GM21526 (cell line): ENCODE measurements around the gene VTN.

Experiments
- ATAC-seq: cut with Tn5 transposase; IDR thresholded peaks from one replicate; pipeline ENCODE4 v1.9.1; 2021; ENCODE audit warnings: moderate library complexity; ENCODE audit not compliant: unreplicated experiment, low FRiP score

Gene VTN

DNA sequence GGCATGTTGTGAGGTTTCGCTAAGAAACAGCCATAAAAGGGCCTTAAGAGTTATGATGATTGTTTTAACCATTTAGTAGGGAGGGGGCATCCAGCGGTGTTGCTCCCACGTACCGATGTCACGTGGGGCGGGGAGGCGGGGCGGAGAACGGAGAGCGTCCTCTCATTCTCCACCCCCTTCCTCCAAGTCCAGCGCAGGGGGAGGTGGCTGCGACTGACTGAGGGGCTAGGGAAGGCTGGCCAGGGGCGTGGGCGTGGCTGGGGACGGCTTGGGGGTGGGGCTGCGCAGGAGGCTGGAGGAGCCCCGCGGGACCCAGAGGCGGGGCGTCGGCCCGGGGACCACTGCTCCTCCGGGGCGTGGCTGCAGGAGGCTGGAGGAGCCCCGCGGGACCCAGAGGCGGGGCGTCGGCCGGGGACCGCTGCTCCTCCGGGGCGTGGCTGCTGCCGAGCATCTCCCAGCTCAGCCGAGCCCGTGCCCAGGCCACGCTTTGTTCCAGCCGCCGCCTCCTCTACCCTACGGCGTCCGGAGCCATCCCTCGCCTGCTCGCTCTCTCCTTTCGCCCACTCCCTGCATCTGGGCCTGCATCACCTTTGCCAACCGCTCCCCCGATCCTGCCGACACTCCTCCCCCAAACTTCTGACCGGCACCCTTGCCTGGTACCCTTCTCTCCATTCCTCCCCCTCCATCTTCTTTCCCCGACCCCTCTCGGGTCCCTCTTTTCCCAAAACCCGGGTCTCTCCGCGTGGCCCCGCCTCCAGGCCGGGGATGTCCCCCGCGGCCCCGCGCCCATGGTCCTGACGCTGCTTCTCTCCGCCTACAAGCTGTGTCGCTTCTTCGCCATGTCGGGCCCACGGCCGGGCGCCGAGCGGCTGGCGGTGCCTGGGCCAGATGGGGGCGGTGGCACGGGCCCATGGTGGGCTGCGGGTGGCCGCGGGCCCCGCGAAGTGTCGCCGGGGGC is 1.4 kb upstream of the VTN start, which contains the start of gene SARM1:
Gene SARM1, plus strand, starts transcription at position 450 of the 958 bp plus-strand sequence. Its CDS starts 339 bp downstream, at position 789.
- ATAC-seq, result peak; percentile 63

DNA sequence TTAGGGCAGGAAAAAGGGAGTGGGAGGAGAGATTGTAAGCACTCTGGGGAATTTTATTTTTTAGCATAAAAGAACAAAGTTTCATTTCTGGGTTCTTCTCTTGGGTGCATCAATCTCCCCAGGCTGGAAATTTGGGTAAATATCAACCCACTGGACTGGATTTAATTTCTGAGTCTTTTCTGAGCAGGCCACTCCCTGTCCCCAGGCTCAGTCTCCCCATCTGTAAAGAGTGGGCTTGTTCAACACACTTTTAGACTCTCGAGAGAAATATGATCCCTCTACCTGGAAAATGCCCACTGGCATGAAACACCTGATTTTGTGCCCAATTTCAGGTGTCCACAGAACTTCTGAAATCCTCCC is 617 bp upstream of the VTN start:
- no peak for ATAC-seq

DNA sequence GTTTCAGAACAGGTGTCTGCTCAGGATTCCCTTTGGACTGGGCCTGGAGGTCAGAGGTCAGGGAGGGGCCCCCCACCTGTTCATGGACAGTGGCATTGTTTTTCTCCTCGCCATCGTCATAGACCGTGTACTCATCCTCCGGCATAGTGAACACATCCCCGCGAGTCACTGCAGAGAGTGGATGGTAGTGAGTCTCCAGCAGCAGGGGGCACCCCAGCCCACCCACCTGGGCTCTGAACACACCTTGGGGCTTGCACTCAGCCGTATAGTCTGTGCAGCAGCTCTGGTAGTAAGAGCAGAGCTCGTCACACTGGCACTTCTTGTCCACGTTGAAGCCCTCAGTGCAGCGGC is 448 bp downstream of the VTN start:
- no peak for ATAC-seq

DNA sequence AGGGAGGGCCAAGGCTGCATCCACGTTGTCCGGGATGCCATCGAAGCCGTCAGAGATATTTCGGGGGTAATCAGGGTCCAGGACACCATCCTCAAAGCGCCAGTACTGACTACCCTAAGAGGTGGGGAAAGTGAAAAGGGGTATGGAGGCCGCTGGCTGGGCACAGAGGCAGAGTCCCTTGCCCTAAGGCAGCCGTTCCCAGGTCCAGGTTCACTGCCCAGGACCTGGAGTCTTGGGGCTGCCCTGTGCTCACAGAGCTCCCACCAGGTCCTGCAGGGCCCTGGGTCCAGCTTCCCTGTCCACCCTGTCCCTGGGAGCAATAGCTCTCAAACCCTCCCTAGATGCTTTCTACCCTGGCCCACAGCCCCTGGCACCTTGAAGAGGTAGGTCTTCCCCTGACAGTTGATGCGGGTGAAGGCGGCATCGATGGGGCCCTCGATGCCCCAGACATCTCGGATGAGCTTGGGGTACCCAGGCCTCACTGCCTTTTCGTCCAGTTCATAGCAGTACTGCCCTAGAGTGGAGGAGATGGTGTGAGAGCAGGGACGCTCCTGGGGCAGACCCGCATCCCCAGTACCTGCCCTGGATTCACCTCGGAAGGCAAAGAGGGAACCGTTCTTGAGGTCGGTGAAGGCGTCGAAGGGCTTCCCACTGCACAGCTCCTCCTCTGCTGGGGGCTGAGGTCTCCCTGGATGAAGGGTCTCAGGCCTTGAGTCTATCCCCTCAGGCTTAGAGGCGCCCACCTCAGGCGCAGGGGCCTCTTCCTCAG is 1.0 kb downstream of the VTN start:
- no peak for ATAC-seq

DNA sequence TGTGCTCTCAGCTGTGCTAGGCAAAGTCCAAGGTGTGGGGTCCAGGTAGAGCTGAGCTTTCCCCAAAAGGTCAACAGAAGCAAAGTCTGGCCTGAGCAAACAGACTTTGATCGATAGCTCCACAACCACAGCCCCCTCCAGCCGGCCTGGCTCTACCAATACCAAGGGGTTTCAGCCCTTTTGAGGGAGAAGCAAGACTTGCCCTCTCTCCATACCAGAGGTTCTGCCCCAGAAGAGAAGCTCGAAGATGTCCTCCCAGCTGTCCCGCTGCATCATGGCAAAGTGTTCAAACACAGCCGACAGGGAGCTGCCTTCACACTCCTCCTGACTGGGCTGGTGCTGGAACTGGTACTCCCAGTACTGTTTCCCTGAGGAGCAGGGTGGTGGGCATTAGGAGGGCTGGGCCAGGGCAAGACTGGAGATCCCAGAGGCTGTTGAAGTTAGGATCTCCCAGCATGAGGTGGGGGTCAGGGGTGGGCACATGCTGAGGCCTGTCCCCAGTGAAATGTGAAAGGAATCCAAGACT is 1.7 kb downstream of the VTN start:
- ATAC-seq, result no peak

DNA sequence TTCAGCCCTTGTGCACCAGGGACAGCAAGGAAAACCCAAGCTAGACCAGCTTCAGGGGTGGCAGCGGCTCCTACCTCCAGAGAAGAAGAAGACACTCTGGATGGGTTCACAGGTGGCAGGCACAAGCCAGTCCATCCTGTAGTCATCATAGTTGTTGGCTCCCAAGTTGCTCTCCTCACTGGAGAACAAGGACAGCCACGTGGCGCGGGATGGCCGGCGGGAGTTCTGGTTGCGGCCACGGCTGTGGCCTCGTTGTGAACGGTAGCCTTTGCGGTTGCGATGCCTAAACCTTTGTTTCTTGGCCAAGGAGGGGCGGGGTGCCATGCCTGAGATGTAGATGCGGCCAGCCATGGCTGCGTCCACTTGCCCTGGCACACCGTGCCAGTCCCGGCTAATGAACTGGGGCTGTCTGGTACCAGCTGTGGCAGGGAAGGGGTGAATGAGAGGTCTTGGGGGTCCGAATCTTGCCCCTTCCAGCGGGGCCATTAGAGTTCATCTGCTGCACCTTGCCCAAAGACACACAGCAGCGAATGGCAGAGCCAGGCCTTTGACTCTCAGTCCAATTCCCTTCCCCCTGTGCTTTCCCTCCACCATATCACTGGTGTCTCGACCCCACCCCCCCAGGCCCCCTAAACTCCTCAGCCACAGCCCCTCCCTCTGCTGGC is 2.3 kb downstream of the VTN start:
- no peak for ATAC-seq

DNA sequence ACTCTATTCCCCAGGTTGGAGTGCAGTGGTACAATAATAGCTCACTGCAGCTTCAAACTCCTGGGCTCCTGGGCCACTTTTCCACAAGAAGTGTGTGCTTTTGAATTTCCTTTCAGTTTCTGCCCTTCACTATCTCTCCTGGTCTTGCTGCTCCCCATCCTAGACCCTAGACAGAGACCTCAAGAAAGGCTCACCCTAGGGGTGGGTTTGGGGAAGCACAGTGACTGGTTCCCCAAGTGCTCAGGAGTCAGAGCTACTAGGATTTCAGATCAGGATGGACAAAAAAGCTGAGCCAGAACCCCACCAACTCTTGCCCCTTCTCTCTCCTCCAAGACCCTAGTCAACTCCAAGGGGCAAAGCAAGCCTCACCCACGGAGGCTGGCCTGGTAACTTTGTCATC is 3.5 kb downstream of the VTN start:
- no peak for ATAC-seq

DNA sequence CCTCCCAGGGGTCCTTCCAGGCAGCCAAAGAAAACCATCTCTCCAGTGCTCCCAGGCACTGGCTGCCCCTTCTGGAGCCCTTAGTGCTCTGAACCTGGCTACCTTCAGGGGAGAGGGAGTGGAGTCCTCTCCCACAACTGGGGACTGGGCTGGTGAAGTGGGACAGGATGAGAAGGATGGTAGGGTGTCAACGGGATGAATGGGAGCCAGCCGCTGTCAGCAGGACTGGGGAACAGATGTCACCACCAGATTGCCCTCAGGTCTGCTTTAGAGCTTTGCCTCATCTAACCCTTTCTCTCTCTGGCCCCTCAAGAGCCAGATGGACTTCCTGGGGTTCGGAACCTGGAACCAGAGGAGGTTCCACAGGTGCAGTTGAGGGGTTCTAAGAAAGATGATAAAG is 4.6 kb downstream of the VTN start:
- ATAC-seq, result no peak

DNA sequence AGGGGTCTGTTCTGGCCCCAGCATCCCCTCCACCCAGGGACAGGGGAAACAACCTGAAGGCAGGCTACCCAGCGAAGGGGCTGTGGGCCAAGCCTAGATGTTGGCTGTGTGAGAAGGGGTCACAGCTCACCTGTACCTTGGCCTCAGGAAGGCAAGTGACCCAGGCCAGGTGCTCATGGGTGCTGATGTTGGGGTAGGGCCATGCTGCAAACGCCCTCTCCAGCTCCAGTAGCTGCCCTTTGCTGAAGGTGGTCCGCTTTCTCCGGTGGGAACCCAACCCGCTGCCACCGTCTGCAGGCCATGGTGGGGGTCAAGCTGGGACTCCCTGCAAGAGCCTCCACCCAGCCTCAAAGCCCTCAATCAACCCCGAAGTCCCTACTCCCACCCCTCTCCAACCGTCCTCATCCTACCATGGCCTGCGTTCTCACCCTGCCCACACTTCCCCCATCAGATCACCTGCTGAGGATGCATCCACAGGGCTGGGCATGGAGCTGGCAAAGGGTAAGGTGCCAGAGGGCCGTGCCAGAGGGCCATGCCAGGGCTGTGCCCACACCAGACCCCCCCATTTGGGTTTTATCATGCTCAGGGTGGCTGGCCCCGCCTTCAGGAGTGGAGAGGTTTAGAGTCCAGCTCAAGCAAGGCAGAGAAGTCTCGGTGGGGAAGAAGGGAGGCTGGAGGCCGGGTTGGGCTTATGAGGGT is 5.3 kb downstream of the VTN start, which contains the start of gene SEBOX:
Gene SEBOX, minus strand, starts transcription at position 535 of the 699 bp plus-strand sequence. Its CDS starts 48 bp downstream, at position 487.
- no peak for ATAC-seq

DNA sequence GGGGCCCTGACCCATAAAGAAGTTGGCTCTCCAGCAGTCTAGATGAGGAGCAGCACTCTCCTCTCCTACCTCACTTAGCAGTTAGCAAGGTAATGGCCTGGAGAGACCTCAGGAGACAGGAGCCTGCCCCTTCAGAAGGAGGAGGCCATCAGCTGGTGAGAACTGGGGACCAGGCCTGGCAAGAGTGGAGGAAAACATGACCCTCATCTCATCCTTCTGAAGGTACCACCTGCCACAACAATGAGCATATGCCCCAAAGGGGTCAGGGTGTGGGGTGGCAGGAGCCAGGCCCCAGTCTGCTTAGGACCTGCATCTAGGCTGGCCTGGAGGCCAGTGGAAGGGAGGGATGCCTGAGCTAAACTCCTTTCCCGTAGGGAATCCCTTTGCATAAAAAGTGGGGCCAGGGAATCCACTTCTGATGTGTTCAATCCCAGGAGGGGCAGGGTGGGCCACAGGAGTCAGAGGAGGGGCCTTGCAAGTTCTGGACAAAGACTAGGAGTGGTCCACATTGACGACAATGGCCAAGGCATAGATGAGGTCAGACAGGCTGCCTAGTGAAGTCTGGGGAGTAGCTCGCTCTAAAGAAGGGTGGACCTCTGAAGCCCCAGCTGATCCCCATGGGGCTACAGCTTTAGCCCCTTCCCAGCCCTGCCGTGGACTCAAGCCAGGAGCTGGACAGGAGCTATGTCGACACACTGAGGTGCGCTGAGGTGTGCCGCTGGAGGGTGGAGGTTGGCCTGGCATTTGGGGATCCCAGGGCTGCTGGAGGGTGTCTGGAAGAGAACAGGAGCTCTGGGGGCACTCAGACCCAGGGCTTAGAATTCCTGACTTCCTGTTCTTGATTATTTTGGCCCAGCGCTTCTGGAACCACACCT is 6.1 kb downstream of the VTN start:
- no peak for ATAC-seq

DNA sequence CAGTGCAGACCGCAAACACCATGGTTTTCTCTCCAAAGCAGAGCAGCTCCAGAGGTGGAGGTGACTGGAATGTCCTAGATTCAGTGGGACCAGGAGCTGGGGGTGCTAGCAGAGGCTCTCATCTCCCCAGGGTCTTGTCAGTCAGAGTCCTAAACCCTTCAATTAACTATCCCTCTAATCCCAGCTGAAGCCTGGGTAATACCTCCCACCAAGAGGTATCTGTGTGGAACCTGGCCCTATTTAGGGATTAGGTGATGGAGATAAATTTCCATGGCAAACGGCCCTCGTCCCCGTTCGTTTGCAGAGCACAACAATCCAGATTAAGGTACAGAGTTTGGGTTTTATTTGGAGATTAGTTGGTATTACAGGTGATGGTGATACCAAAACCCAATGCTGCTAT is 6.9 kb downstream of the VTN start:
- no peak for ATAC-seq

DNA sequence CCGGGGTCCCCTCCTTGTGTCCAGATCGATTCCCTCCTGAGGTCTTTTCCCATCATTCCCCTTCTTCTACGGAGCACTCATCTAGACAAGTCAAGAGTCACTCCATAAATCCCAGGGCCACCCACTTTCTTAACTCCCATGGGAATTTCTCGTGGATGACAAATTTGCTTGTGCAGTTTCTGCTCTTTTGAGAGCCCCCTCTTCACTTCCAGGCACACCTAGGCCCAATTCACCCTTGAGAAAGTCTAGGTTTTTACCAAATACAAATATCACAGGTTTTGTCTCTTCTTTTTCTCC is 12.3 kb downstream of the VTN start:
- no peak for ATAC-seq

DNA sequence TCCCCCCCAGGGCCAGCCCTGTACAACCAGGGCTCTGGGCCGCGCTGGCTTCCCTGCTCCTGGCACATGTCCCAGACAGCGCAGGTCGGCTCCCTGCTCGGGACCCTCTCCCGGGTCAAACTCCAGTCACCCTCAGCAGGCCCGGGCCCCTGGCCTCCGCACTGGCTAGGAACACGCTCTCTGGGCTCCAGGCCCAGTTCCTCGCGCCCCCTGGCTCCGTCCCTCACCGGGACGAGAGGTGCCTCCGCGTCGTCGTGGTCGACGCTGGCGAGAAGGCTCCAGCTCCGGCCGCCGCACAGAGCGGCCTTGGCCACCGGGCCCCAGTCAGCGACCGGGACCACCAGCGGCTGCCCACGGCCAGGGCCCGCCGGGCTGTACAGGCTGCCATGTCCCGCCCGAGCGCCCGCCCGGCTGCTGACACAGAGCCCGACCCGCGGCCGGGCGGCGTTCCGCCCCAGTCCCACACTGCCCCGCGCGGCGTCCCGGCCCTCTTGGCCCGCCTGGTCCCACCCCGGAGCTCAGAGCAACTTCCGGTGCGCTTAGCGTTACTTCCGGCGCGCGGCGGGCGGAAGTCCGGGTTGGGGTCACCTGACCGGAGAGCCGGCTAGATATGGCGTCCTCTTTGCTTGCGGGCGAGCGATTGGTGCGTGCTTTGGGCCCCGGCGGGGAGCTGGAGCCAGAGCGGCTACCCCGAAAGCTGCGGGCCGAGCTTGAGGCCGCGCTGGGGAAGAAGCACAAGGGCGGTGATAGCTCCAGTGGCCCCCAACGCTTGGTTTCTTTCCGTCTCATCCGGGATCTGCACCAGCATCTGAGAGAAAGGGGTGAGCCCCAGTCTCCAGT is 12.8 kb downstream of the VTN start, which contains the start of gene POLDIP2:
Gene POLDIP2, minus strand, starts transcription at position 467 of the 840 bp plus-strand sequence. Its CDS starts 79 bp downstream, at position 388.
- ATAC-seq, result peak; percentile 85

DNA sequence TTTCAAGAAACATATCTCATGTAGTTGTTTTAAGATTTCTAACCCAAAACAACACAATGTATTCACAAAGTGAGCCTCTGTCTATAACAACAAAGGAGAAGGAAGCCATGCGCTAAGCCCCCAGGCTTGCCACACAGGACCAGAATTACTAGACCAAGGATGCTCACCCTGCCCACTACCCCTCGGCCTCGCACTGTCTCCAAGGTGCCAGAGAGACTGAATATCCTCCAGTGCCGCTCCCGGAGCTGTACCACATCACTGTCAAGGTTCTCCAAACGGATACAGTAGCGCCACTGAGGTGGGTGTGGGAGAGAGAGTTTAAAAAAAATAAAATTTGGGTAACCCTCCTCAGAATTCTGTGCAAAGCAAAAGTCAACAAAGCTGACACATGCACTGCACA is 19.8 kb downstream of the VTN start:
- no peak for ATAC-seq

DNA sequence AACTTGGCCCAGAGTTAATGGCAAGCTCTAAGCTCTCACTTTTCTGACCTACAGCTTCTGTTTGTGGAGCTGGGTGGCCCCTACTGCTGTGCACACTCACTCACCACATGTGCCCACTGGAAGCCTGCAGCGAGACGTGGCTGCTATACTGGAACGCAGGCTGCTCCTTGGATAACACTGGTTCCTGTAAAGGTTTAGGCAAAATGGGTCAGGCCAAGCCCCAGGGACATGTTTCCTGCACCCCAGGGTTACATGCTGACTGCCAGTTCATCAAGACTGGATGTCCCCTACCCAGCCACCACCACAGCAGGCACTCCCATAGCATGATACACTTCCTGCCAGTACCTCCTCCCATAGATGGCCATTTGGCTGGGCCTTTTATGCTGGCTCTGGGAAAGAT is 21.1 kb downstream of the VTN start:
- no peak for ATAC-seq

DNA sequence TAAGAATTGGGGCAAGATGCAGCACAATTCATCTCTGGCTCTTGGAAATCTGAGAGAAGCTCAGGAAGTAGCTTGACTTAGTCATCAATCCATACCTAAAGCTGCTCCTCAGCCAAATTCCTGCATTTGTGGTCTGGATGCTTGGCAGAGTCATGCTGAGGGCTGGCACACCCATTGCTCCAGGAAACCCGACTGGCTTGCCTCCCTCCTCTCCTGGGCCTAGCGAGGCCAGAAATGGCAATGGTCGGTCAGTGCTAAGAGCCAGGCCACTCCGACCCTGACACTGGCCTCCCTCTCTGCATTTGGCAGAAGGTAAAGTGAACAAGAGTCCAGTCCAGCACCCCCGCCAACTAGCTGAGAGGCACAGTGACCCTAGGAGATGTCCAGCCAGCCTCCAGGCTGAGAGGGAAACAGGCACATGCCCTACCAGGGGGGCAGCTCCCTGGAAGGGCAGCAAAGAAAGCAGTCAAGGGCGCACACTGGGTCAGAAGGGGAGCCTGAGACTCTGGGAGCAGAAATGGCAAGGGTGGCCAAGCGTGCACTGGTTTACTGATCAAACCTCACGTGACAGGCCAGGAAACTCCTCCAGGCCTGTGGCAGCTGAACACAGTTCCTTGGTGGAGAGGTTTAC is 22.7 kb downstream of the VTN start:
- no peak for ATAC-seq

DNA sequence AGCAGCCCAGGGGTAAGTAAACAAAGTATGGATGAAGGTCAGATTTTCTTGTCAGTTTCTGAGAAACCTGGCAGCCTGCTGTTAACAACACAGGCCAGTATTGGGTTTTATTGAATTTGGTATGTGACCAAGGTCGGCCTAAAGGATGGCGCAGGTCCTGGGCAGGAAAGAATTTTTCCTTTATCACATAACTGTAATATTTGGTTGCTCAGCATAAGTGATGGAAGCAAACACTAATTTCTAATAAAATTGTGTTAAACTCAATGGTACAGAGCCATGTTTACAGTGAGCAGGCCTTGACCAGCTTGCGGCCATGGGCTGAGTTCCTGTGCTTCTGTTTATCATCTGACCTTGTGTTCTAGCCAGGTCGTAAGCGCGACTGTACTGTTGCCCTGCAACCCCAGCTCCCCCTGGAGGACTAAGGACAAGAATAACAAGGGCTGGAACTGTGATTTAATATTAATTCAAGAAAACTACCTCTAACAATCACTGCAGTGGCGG is 23.3 kb downstream of the VTN start:
- no peak for ATAC-seq

DNA sequence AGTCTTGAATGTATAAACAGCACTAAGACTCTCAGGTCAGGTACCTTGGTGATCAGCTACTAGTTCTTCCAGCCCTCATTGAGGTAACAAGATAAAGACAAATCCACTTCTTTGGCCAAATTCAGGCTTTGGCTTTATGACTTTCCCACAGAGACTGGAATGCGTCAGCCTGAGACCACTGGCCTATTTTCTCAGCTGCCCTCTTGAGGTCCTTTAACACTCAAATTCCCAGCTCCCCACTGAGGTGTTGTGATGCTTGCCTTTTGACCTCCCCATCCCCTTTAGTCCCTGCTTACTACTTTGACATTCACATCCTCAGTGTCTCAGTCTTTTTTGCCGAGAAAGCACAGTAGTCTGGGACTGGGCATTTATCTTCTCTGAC is 23.9 kb downstream of the VTN start:
- ATAC-seq, result no peak
